Fibroblast of the aortic adventitia (primary cell): Measurements from ENCODE around the gene GPR3. TPM values are rescaled to one million over a fixed set of nuclear protein-coding genes. Genes with fewer than 3 reads are reported as not detected.
"Not testable (repeated sequence)": the region's sequence is repeated elsewhere in the genome, so short reads cannot be mapped to it uniquely, and the experiment has no call there.

ENCODE experiments used
- DNase-seq: peaks from one replicate; pipeline ENCODE4 v3.0.0-alpha.2; 2010; ENCODE audit warnings: low read depth
- H3K4me3 ChIP-seq: 2 replicates; pipeline ENCODE4 v1.5.1; 2011; ENCODE audit warnings: low read depth, mild to moderate bottlenecking, control low read depth, low read length, moderate library complexity
- total RNA-seq: library from RNA; depleted of rRNA; stranded (reverse); fragments of >200 nt; gene quantifications from 2 replicates; pipeline ENCODE4 v1.2.3, GENCODE V29; 2012; ENCODE audit warnings: low replicate concordance
- TF ChIP-seq, protein P1 (sequence below): IDR thresholded peaks from 2 replicates; pipeline ENCODE4 v1.5.1; 2011; ENCODE audit warnings: mild to moderate bottlenecking, low read length, control low read depth, inconsistent platforms; ENCODE audit not compliant: insufficient read depth

Gene GPR3
- total RNA-seq, 1 donor = 0.99 TPM

DNA sequence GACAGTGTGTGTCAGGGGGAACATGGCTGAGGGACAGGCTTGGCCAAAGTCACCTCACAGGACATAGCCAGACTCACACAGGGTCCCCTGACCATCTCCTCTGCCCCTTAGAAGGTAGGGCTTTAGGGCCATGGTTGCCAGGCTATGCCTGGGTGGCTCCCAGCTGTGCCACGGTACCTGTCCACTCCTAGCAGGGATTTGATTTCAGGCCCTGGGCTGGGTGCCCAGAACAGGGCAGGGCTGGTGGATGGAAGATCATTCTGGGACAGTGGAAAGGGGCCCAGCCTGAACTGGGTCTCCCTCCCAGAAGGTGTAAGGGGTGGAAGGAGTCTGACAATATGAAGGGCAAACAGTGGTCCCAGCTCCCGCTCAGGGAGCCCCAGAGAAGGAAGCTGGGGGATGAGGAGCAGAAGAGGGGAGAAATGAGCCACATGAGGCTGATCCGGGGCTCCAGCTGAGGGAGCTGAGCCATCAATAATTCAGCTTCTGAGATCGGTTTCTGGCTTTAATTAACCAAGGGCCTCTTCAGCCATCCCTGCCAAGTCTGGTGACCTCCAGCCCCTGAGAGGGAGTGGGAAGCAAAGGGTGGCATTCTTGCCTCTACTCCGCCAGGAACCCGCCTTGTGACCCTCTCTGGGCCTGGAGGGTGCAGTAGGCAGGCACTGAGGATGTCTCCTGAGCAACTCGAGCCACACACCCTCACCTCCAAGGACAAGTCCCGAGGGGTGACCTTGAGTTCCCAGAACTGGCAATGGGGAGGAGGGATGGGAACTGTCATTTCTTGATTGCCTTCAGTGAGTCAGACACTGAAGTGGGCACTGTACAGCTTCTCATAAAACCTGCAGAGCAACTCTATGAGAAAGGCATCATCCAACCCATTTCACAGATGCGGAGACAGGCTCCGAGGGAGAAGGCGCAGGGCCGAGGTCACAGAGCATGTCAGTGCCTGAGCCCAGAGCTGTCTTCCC, 11.4 kb upstream of the GPR3 start:
- no peak overlapping the region for H3K4me3 ChIP-seq
- DNase-seq = no peak
- TF ChIP-seq, protein P1, sequence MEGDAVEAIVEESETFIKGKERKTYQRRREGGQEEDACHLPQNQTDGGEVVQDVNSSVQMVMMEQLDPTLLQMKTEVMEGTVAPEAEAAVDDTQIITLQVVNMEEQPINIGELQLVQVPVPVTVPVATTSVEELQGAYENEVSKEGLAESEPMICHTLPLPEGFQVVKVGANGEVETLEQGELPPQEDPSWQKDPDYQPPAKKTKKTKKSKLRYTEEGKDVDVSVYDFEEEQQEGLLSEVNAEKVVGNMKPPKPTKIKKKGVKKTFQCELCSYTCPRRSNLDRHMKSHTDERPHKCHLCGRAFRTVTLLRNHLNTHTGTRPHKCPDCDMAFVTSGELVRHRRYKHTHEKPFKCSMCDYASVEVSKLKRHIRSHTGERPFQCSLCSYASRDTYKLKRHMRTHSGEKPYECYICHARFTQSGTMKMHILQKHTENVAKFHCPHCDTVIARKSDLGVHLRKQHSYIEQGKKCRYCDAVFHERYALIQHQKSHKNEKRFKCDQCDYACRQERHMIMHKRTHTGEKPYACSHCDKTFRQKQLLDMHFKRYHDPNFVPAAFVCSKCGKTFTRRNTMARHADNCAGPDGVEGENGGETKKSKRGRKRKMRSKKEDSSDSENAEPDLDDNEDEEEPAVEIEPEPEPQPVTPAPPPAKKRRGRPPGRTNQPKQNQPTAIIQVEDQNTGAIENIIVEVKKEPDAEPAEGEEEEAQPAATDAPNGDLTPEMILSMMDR = no peak

DNA sequence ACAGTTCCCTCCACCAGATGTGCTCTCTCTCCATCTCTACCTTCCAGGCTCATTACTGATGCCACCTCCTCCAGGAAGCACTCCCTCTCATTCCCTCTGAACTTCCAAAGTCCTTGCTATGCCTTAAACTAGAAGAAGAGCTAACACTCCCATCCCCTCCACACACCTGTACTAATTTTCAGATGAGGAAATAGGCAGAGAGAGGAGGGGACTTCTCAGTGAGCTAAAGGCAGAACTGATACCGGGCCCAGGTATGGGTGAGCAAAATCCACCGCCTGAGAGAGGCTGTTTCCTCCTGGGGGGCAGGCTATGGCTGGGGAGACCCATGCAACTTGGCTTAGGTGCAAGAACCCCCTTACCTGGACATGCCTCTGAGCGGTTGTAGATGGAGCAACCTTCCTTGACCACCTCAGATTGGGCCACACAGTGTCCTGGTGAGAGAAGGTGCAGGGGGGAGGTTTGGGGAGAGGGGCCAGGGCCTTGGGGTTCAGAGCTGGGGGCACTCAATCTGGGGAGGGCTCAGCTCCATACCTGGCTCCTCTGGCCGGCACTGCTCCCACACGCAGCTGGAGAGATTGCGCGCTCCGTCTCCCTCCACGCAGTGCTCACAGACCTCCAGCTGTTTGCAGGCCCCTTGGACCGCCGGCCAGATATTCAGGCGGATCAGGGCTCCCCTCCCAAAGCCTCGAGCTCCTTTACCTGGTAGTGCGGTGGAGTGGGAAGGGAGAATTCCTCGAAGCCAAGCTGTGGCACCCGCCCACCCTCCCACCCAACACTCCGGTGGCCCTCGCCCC, 10.3 kb upstream of the GPR3 start:
- TF ChIP-seq, protein P1 = no peak
- no peak overlapping the region for H3K4me3 ChIP-seq
- DNase-seq = no peak

DNA sequence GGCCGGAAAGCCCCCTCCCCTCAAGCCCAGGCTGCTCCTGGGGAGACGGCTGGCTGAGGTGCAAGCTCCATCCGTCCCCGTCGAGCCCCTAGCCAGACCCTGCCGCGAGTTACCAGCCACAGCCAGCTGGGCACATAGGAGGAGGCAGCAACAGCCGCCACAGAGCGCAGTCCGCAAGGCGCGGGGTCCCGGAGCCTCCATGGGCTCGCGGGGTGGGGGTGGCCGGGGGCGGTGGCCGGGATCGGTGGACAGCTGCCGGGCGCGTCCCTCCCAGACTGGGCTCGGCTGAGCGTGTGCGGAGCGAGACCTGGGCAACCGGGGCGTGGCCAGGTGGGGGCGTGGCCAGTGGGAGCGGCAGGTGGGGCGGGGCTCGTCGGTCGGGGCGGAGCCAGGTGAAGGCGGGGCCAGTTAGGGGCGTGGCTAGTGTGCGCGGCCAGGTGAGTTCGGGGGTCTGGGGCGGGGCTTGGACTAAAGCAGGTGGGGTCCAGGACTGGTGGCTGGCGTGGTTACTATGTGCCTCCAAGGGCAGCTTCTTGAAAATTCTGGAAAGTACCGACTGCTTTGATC, 9.3 kb upstream of the GPR3 start, which contains the start of gene CD164L2:
Gene CD164L2, minus strand, starts transcription at position 295 of the 567 bp plus-strand sequence. Its CDS starts 94 bp downstream, at position 201.
- no peak for DNase-seq
- TF ChIP-seq, protein P1 = no peak
- H3K4me3 ChIP-seq = no peak within 1 kb of the TSS

DNA sequence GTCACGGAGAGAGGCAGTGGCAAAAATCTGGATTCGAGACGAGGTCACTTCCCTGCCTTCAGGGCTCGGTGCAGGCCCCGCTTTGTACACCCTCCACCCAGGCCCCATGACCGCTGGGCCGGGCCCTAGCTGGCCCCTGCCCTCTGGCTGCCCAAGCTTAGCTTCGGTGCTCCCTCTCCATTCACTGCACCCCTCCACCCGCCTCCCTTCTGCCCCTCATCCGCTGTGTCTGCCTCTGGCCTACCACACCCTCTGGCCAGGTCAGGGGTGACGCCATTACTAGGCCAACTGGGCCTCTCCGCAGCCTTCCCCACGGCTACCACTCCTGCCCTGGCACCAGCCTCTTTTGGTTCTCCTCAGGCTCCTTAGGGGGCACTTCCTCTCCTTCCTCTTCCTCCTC, 8.8 kb upstream of the GPR3 start:
- H3K4me3 ChIP-seq = no peak overlapping the region
- TF ChIP-seq, protein P1 = no peak
- no peak for DNase-seq

DNA sequence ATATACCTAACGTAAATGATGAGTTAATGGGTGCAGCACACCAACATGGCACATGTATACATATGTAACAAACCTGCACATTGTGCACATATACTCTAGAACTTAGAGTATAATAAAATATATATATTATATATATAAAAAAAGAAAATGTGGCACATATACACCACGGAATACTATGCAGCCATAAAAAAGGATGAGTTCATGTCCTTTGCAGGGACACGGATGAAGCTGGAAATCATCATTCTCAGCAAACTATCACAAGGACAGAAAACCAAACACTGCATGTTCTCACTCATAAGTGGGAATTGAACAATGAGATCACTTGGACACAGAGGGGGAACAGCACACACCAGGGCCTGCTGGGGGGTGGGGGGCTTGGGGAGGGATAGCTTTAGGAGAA, 7.6 kb upstream of the GPR3 start:
- DNase-seq, H3K4me3 ChIP-seq: not testable (repeated sequence)

DNA sequence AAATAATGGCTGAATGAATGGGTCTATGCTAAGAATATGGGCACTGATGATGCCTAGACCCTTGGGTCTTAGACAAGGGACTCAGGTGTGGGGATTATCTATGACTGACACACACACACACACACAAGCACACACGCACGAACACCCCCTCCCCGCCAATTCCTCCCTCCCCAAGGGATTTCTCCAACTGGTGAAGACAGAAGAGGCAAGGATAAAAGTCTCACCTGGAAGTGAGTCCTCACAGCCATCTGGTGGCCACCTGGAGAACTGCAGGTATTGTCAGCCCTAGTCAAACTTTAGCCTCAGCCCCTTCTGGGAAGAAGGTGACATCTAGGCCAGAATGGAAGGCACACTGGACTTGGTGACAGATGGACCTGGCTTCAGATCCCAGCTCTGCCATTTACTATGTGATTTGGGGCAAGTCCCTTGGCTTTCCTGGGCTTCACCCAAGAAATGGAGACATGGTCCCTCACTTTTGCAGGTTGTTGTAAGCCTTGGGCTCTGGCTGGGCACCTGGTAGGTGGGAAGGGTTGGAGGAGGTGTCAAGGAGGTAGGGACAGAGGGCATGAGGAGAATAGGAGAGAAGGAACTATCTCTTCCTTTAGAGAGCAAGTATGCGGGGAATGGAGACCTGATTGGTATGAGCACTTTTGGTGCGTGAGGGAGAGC, 4.0 kb upstream of the GPR3 start:
- no peak overlapping the region for H3K4me3 ChIP-seq
- peak; percentile 50 for DNase-seq
- TF ChIP-seq, protein P1 = peak; percentile 93
